ENCODE measurements around the gene ZNF175. TPM values are rescaled to one million over a fixed set of nuclear protein-coding genes. Genes with fewer than 3 reads are reported as not detected.

Gene ZNF175
- total RNA-seq, 2 experiments from 2014 or later, result 8.4 to 9.7 TPM

DNA sequence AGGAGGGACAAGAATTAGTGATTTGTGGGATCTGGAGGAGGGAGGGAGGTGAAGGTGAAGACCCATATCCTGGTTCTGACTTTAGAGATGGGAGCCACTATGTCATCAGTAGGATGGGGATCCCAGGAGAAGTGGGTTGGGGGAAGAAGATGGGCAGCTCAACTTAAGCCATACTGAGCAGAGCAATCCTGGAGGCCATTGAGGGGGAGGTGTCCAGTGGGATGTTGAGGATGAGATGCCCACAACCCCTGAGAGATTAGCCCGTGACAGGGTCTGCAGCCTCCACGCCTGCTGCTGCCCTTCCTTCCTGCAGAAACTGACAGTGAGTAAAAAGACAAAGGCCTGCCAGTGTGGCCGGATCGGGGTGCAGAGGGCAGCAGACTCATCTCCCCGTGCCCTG, 28.4 kb upstream of the ZNF175 start:
- Mint-ChIP-seq H3K9me3 (ENCODE audit: insufficient read depth) (no peaks in the 10 kb centered on the region), H3K27me3 (ENCODE audit: low read depth) (peaks cover 36% of the 10 kb centered on the region), H3K4me1 (ENCODE audit: low read depth) (peaks cover 19% of the 10 kb centered on the region), H3K27ac (no peak overlapping the region), H3K4me3 (no peak overlapping the region), H3K36me3 (ENCODE audit: low read depth) (no peaks in the 10 kb centered on the region)
- ATAC-seq, result no peak
- ChIA-PET CTCF (no interaction called here), POLR2A (no interaction called here)
- DNase-seq, result peak; percentile 9

DNA sequence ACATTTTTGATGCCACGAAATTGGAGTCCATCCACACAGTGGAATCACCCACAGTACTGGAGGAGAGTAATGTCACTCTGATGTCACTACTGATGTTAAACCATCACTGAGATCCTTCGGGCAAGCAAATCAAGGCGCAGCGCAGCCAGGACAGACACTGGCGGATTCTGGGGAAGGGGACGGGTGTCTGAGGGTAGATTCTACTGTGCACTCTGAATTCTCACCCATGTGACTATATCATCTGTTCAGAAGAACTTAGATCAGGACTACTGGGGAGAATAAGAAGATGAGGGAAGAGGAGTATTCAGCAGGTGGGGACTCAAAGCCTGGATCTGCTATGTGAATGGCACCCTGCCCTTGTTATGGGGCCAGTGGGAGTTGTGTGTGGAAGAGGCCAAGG, 27.0 kb upstream of the ZNF175 start:
- ChIA-PET CTCF (no interaction called here), POLR2A (no interaction called here)
- Mint-ChIP-seq H3K27me3 (ENCODE audit: low read depth) (peaks cover 30% of the 10 kb centered on the region), H3K4me1 (ENCODE audit: low read depth) (peaks cover 30% of the 10 kb centered on the region), H3K36me3 (ENCODE audit: low read depth) (no peaks in the 10 kb centered on the region), H3K9me3 (ENCODE audit: insufficient read depth) (no peaks in the 10 kb centered on the region), H3K27ac (no peak overlapping the region), H3K4me3 (no peak overlapping the region)
- DNase-seq (peak; percentile 8), ATAC-seq (no peak)

DNA sequence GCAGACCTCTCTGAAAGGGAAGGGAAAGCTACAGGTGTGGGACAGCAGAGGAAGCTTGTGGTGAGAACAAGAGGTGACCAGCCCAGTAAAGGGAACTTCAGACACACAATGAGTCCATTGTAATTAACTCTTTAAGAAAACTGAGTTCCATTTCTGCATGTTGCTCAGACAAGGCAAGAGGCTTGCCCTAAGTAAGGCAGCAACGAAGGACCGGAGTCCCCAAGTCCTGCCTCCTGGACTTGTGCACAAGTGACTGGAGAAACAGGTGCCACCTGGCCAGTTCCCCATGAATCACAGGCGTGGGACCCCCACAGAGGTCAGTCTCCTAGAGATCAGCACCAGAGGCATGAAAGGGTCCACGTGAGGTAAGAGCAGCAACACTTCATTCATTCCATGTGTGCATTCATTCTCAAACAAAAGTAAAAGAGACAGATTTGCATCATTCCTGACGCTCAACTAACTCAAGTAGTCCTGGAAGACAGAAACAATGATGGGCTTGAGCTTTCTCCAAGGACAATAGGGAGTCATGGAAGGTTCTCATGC, 24.9 kb upstream of the ZNF175 start:
- Mint-ChIP-seq H3K27me3 (ENCODE audit: low read depth) (peaks cover 25% of the 10 kb centered on the region), H3K4me1 (ENCODE audit: low read depth) (peaks cover 47% of the 10 kb centered on the region), H3K27ac (peak overlapping the region; percentile 34), H3K4me3 (peak overlapping the region; percentile 5), H3K36me3 (ENCODE audit: low read depth) (no peaks in the 10 kb centered on the region), H3K9me3 (ENCODE audit: insufficient read depth) (no peaks in the 10 kb centered on the region)
- ChIA-PET POLR2A (no interaction called here), CTCF (interaction anchor here (1.3 kb wide), 1 partner anchor 231 kb away, joined by 3 read pairs; no protein-coding TSS in a partner anchor)
- DNase-seq, result no peak
- no peak for ATAC-seq

DNA sequence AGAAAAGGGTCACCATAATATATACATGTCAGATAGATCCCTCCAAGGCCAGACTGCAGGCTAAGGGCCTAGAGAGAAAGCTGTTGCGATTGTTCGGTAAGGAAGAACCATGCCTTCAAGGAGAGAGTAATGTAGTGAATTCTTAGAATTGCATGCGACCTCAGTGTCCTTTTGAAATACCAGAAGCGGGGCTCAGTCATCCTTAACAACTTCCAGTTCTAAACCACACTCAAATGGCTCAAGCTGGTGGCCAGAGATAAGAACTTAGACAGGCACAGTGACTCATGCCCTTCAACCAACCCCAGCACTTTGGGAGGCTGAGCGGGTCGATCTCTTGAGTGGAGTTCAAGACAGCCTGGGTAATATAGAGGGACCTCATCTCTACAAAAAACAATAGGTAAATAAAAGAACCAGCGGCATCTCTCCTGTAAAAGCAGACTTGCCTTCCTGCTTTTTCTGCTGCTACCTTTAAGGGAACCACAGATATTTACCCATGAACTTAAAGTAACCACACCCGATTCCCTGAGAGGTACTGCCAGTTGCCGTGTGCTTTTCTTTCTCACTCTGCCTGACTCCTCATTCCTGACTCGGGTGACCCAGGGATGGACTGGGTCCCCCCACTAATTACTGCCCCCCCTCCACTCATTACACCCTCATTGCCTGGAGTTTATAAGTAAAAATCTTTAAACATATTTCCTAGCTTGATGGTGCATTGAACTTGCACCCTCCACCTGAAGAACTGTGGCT, 24.3 kb upstream of the ZNF175 start:
- peak overlapping the region; percentile 34 for H3K27ac Mint-ChIP-seq

DNA sequence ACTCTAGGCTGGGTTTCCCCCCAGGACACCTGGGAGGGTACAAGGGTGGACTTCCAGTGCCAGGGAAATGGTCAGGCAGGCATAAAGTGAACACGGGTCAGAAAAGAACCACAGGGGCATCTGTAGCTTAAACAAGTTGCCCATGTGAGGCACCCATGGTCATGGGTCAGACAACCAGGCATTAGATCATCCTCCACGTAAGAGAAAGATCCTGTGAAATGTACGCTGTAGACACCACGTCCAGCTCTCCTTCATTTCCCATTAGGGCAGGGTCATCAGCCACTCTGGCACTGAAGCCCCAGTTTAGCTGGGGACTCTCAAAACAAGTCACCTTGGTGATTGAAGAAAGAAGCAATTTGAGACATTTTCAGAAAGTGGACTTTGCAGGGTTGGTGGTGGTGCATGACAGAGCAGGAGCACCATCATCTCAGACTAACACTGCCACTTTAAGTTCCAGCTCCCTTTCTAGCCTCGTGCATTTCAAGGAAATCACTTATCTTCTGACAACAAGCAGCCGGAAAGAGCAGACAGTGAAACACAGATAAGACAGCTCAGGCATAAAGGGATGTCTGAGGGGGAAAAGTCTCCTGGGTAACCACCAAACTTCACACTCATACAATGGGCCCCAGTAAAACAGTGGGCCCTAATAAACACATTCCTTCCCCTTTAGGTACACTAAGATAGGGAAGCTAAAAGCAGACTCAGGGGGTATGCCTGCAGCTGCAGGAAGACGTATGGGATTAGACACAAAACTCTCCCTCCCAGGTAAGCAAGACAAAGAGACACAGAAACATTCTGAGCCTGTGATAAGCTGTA, 23.5 kb upstream of the ZNF175 start:
- peaks cover 61% of the 10 kb centered on the region for H3K4me1 Mint-ChIP-seq (ENCODE audit: low read depth)
- POLR2A ChIA-PET, result interaction anchor here (0.6 kb wide), 1 partner anchor 31 kb away, joined by 4 read pairs; no protein-coding TSS in a partner anchor
- no peaks in the 10 kb centered on the region for H3K36me3 Mint-ChIP-seq (ENCODE audit: low read depth)

More for the DNA sequence above, 24.3 kb upstream of the ZNF175 start:
- peaks cover 18% of the 10 kb centered on the region for H3K27me3 Mint-ChIP-seq (ENCODE audit: low read depth)
- ChIA-PET POLR2A (interaction anchor here (0.6 kb wide), 1 partner anchor 32 kb away, joined by 4 read pairs; no protein-coding TSS in a partner anchor), CTCF (interaction anchor here (1.2 to 1.3 kb wide), 3 partner anchors 16 to 231 kb away, joined by 3 read pairs; no protein-coding TSS in a partner anchor)
- H3K4me1 Mint-ChIP-seq (ENCODE audit: low read depth), result peaks cover 54% of the 10 kb centered on the region
- no peaks in the 10 kb centered on the region for H3K36me3 Mint-ChIP-seq (ENCODE audit: low read depth)
- no peaks in the 10 kb centered on the region for H3K9me3 Mint-ChIP-seq (ENCODE audit: insufficient read depth)
- peak; percentile 76 for ATAC-seq
- DNase-seq, result no peak
- H3K4me3 Mint-ChIP-seq, result peak overlapping the region; percentile 24

DNA sequence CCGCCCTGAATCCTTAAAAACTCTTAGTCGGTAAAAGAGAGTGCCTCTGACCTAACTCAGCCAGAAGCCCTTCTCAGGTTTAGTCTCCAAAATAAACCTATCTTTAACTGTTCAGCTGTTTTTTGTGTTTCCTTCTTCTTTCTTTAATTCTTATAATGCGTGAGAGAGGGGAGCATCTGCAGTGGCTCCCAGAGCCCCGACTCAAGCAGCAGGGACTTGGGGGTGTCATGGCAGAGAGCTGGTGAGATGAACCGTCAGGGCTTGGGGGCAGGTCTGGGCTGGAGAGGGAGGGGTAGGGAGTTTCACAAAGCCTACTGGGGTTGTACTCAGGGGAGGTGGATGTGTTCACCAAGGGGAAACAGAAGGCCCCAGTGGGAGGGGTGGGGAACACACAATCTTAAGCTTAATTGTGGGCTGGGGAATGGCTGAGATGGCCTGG, 22.9 kb upstream of the ZNF175 start:
- CTCF ChIA-PET, result interaction anchor here (1.2 to 1.3 kb wide), 2 partner anchors 17 to 109 kb away, joined by 3 to 4 read pairs; no protein-coding TSS in a partner anchor
- Mint-ChIP-seq H3K9me3 (ENCODE audit: insufficient read depth) (no peaks in the 10 kb centered on the region), H3K4me1 (ENCODE audit: low read depth) (peaks cover 65% of the 10 kb centered on the region), H3K27ac (peak overlapping the region; percentile 30), H3K36me3 (ENCODE audit: low read depth) (no peaks in the 10 kb centered on the region), H3K27me3 (ENCODE audit: low read depth) (peaks cover 19% of the 10 kb centered on the region), H3K4me3 (no peak overlapping the region)
- ATAC-seq, result no peak
- DNase-seq, result no peak
- POLR2A ChIA-PET, result no interaction called here

More for the DNA sequence above, 23.5 kb upstream of the ZNF175 start:
- no peaks in the 10 kb centered on the region for H3K9me3 Mint-ChIP-seq (ENCODE audit: insufficient read depth)
- ATAC-seq, result peak; percentile 41
- peak overlapping the region; percentile 24 for H3K4me3 Mint-ChIP-seq
- CTCF ChIA-PET, result interaction anchor here (1.2 to 1.3 kb wide), 4 partner anchors 17 to 230 kb away, joined by 3 to 4 read pairs (median 3); no protein-coding TSS in a partner anchor
- DNase-seq, result no peak
- H3K27me3 Mint-ChIP-seq (ENCODE audit: low read depth), result peaks cover 17% of the 10 kb centered on the region
- H3K27ac Mint-ChIP-seq, result peak overlapping the region; percentile 30

DNA sequence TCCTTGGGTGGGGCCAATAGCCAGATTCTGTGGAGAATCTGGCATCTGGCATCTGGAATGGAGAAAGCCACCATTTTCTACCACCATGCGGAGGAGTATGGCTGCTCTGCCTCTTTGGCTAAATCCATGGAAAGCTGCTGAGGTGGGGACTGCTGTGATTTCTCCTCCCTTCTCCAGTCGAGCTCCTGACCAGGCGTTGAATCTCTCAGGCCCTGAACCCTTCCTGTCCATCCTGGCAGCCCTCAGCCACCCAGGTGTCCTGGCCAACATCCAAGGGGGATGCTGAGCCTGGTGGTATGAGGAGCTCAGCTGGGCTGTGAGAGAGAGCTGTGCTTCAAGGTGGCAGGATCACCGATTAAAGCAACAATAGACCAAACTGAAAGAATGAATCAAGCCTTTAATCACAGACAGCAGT, 22.2 kb upstream of the ZNF175 start:
- Mint-ChIP-seq H3K27ac (no peak overlapping the region), H3K36me3 (ENCODE audit: low read depth) (no peaks in the 10 kb centered on the region), H3K4me3 (no peak overlapping the region), H3K9me3 (ENCODE audit: insufficient read depth) (no peaks in the 10 kb centered on the region), H3K4me1 (ENCODE audit: low read depth) (peaks cover 66% of the 10 kb centered on the region), H3K27me3 (ENCODE audit: low read depth) (peaks cover 19% of the 10 kb centered on the region)
- ATAC-seq (no peak), DNase-seq (no peak)
- ChIA-PET POLR2A (no interaction called here), CTCF (interaction anchor here (1.2 kb wide), 1 partner anchor 108 kb away, joined by 4 read pairs; no protein-coding TSS in a partner anchor)

DNA sequence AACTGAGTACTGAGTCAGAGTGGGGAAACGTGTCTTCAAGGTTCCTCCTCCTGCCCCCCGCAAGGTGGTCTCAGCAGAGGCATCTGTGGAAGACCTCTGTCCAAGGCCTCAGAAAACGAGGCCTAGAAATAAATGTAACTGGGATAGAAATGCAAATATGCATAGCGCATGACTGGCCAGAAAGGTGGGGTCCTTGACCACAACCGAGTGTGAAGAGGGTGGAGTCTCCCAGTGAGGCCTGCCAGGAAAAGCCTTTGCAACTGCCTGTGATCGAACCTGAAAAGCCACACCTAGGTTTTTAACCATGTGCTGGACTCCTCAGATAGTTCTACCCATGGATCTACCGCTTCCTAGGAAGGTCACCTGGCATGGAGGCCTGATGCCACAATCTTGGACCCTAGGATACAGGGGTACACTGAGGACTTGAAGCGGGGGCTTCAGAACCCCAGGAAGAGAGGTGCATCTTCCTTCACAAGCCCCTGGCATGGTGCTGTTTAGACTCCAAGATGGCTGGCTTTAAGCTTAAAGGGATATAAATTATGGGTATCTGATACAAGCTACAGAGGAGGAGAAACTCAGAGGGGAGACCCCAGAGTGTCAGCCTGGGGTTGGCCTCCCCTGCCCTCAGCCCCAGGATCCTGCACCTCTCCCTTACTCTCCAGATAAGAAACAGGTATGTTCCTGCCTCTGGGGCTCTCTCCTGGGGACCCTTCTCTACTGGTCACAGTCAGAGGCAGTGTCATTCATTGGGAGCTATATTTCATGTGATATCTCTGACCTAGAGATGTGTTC, 21.4 kb upstream of the ZNF175 start:
- ChIA-PET CTCF (no interaction called here), POLR2A (no interaction called here)
- Mint-ChIP-seq H3K4me1 (ENCODE audit: low read depth) (peaks cover 66% of the 10 kb centered on the region), H3K36me3 (ENCODE audit: low read depth) (no peaks in the 10 kb centered on the region), H3K4me3 (no peak overlapping the region), H3K27ac (peak overlapping the region; percentile 47), H3K27me3 (ENCODE audit: low read depth) (peaks cover 18% of the 10 kb centered on the region), H3K9me3 (ENCODE audit: insufficient read depth) (no peaks in the 10 kb centered on the region)
- no peak for DNase-seq
- ATAC-seq, result no peak

DNA sequence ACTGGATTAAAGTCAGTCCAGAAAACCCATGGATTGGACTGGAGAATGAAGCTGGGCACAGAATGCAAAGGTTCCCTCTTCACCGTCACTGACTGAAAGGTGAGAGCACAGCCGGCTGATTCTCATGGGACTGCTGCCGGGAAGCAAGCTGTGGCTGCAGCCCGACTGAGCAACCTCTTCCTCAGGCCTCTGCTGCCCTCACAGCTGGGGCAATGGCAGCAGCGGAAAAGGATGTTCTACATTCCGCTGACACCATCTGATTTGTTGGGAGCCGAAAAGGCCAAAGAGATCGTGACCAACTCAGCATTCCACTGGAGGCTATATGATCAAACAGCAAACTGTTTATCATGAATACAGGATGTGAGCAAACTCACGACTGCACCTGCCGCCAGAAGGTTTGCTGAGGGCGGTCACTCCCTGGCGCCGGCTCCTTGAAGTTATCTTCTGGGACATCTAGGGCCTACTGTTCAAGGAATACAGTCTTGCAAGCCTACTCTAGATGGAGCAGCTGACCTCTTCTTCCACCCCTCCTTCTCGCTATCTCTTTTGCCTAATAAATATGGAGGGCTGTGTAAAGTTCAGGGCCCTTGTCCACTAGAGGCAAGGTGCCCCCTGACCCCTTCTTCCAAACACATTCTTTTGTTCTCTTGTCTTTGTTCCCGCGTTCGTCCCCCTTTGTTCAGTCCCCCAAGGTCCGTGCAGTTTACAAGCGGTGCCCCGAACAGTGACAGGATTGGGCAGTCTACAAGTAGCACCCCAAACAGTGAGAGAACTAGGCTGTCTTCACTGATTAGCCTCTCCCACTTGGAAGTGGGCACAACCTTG, 20.0 kb upstream of the ZNF175 start:
- Mint-ChIP-seq H3K27me3 (ENCODE audit: low read depth) (peaks cover 19% of the 10 kb centered on the region), H3K36me3 (ENCODE audit: low read depth) (no peaks in the 10 kb centered on the region), H3K27ac (no peak overlapping the region), H3K4me3 (peak overlapping the region; percentile 30), H3K4me1 (ENCODE audit: low read depth) (peaks cover 64% of the 10 kb centered on the region), H3K9me3 (ENCODE audit: insufficient read depth) (no peaks in the 10 kb centered on the region)
- ChIA-PET POLR2A (no interaction called here), CTCF (no interaction called here)
- DNase-seq (no peak), ATAC-seq (no peak)

DNA sequence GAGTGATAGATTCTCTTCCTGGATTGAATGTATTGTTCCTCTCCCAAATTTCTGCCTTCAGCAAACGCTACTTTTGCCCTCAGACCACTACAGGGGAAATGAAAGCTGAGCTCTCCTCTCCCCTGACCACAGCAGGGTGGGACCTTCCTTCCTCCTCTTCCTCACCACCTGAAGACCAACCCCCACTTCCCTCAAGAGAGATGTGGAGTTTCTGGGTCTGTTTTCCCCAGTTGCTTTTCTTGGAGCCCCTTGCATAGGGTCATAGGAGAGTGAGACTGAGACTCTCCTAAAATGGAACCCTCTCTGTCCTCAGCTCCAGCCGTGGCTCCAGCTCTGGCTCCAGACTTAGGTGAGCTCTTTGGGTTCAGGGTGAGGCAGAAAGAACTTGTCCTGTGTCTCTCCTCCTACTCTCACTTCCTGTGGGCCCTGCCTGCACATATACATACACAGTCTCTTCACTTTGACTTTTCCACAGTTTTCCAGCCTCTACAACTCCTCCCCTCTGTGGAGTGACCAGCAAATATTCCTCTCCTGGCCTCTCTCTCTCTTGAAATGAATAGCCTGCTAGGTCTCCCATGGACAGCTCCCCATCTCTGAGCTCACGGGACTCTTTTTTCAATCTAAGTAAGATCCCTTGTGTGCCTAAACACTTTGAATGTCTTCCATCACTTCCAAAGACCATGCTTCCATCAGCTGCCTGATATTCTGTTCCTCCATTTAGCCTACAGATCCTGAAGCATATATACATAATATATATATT, 19.2 kb upstream of the ZNF175 start:
- no peaks in the 10 kb centered on the region for H3K36me3 Mint-ChIP-seq (ENCODE audit: low read depth)
- DNase-seq (no peak), ATAC-seq (no peak)
- POLR2A ChIA-PET, result no interaction called here
- H3K4me1 Mint-ChIP-seq (ENCODE audit: low read depth), result peaks cover 56% of the 10 kb centered on the region
- peaks cover 23% of the 10 kb centered on the region for H3K27me3 Mint-ChIP-seq (ENCODE audit: low read depth)
- H3K27ac Mint-ChIP-seq, result peak overlapping the region; percentile 9
- no peaks in the 10 kb centered on the region for H3K9me3 Mint-ChIP-seq (ENCODE audit: insufficient read depth)
- CTCF ChIA-PET, result no interaction called here
- peak overlapping the region; percentile 30 for H3K4me3 Mint-ChIP-seq

Data from activated CD8-positive, alpha-beta T cell treated with anti-CD3 and anti-CD28 coated beads, Interleukin-2, amount 10 ng/mL, durations not matched to agents 7 days and 5 days (primary cell).